Upper lobe of left lung (tissue), 6 donors: ENCODE results near the gene NKD2. TPM values are rescaled to one million over a fixed set of nuclear protein-coding genes. Genes with fewer than 3 reads are reported as not detected.

Experiments
- ATAC-seq, 2 donors: fragments of 200-7000 bp; cut with Tn5 transposase; one replicate each; pipeline ENCODE4 v1.9.1; 2022; ENCODE audit warnings: mild to moderate bottlenecking in 2 of 2, moderate library complexity in 2 of 2; ENCODE audit not compliant: low FRiP score in 2 of 2
- DNase-seq, 2 donors: peaks; one replicate each; pipeline ENCODE4 v3.0.0-alpha.2; 2019 to 2020
- H3K27ac ChIP-seq, 4 donors: fragments of 200-600 bp; sonication (generic); one replicate each; pipeline ENCODE4 v1.5.1; 2016 to 2019
- H3K27me3 ChIP-seq, 4 donors: fragments of 200-600 bp; sonication (generic); one replicate each; pipeline ENCODE4 v1.5.1; 2017 to 2019
- H3K36me3 ChIP-seq, 4 donors: fragments of 200-600 bp; sonication (generic); one replicate each; pipeline ENCODE4 v1.5.1; 2016 to 2019
- H3K4me1 ChIP-seq, 4 donors: fragments of 200-600 bp; sonication (generic); one replicate each; pipeline ENCODE4 v1.5.1; 2018 to 2019
- H3K4me3 ChIP-seq, 4 donors: fragments of 200-600 bp; sonication (generic); one replicate each; pipeline ENCODE4 v1.5.1; 2017 to 2019; ENCODE audit warnings: mild to moderate bottlenecking in 2 of 4, moderate library complexity in 1 of 4
- H3K9me3 ChIP-seq, 4 donors: fragments of 200-600 bp; sonication (generic); one replicate each; pipeline ENCODE4 v1.5.1; 2018 to 2019
- EP300 ChIP-seq, 4 donors: sonication (generic); formaldehyde crosslinking; IDR thresholded peaks; one replicate each; pipeline ENCODE4 v1.5.1; 2017; ENCODE audit warnings: antibody characterized with exemption in 4 of 4, control low read depth in 2 of 4
- POLR2A ChIP-seq, 4 donors: fragments of 450-650 bp; IDR thresholded peaks; one replicate each; pipeline ENCODE4 v1.5.1; 2016 to 2017; ENCODE audit warnings: antibody characterized with exemption in 4 of 4, mild to moderate bottlenecking in 2 of 4
- POLR2AphosphoS5 ChIP-seq, 2 donors: sonication (generic); formaldehyde crosslinking; IDR thresholded peaks; one replicate each; pipeline ENCODE4 v1.5.1; 2017; ENCODE audit warnings: antibody characterized with exemption in 2 of 2
- WGBS, 2 donors: methylation state at CpG; one replicate each; pipeline ENCODE4 v1.1.5; 2017 to 2018; 5-methylcytosine and 5-hydroxymethylcytosine counted together
- total RNA-seq, 6 donors: library from RNA; depleted of rRNA in 4 of 6; stranded (reverse); fragments of >200 nt in 4 of 6; gene quantifications; one replicate each; pipeline versions ENCODE4 v1.1.0 to v1.2.1, GENCODE V29; 2016 to 2021
- TF ChIP-seq, protein P1 (sequence below), 6 experiments: fragments of 450-650 bp in 4 of 6; fragments of 200-600 bp in 2 of 6; sonication (generic) in 2 of 6; IDR thresholded peaks; one replicate each; pipeline ENCODE4 v1.5.1; 2016 to 2019; ENCODE audit warnings: antibody characterized with exemption in 6 of 6
- donor health status: DM: no; HTN: no; CAD: no; lungs with moderate emphysema.
- donor health status: DM: no; HTN: yes; CAD: no; lungs with severe emphysema.

NKD2 gene
- total RNA-seq, 6 donors from 2014 or later: 8.9 to 126 (median 50.6) TPM

DNA sequence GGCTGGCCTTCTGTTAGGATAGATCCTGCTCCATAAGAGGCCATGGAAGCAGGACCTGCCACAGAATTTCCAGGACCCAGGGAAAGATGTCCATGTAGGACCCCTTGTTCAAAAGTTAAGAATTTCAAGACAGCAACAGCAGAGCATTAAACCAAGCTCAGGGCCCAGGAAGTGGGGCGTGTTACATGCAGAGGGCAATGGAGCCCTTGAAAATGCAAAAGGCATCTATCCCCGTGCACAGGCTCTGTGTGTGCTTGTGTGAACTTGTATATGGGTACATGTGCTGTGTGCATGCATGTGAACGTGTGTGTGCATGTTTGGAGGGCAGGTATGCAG lies 14.4 kb upstream of the NKD2 start:
- WGBS, 2 donors: 80 to 87% methylated on average over 3 of the region's 3 CpGs
- Histone ChIP-seq H3K36me3 (no peaks in the 10 kb centered on the region), H3K4me3 (no peak overlapping the region), H3K9me3 (no peaks in the 10 kb centered on the region), H3K4me1 (peaks cover 11 to 30% (median 17%) of the 10 kb centered on the region in 4 donors), H3K27me3 (no peaks in the 10 kb centered on the region), H3K27ac (peak overlapping the region in 2 of 4 donors; percentile 52 to 77)
- TF ChIP-seq POLR2AphosphoS5 (IDR thresholded peaks at IDR 0.05) (no peak), EP300 (IDR thresholded peaks at IDR 0.05) (no peak), POLR2A (IDR thresholded peaks at IDR 0.05) (no peak)
- TF ChIP-seq, protein P1, sequence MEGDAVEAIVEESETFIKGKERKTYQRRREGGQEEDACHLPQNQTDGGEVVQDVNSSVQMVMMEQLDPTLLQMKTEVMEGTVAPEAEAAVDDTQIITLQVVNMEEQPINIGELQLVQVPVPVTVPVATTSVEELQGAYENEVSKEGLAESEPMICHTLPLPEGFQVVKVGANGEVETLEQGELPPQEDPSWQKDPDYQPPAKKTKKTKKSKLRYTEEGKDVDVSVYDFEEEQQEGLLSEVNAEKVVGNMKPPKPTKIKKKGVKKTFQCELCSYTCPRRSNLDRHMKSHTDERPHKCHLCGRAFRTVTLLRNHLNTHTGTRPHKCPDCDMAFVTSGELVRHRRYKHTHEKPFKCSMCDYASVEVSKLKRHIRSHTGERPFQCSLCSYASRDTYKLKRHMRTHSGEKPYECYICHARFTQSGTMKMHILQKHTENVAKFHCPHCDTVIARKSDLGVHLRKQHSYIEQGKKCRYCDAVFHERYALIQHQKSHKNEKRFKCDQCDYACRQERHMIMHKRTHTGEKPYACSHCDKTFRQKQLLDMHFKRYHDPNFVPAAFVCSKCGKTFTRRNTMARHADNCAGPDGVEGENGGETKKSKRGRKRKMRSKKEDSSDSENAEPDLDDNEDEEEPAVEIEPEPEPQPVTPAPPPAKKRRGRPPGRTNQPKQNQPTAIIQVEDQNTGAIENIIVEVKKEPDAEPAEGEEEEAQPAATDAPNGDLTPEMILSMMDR (IDR thresholded peaks at IDR 0.05): no peak
- no peak for ATAC-seq
- DNase-seq: no peak

DNA sequence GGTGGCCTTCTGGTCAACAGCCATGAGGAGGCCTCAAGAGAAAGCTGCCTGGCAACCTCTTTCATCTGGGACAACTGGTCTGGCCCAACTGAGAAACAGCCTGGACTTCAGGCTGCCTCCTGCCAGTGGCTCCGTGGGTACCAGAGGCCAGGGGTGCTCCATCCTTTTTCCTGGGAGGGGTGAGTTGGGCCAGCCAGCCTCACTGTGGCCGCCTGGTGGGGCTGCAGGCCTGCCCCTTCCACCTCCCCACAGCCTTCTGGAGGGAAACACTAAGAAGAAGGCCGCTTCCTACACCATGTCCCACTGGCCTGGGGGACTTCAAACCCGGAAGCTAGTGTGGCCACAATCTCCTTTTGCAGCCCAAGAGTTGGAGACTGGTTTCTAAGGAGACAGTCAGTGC lies 13.8 kb upstream of the NKD2 start:
- Histone ChIP-seq H3K27ac (peak overlapping the region in 1 of 4 donors; percentile 77), H3K4me3 (no peak overlapping the region), H3K36me3 (no peaks in the 10 kb centered on the region), H3K4me1 (peaks cover 10 to 26% (median 14%) of the 10 kb centered on the region in 4 donors), H3K9me3 (no peaks in the 10 kb centered on the region), H3K27me3 (no peaks in the 10 kb centered on the region)
- ATAC-seq (no peak), DNase-seq (peak in 1 of 2 donors; percentile 46)
- TF ChIP-seq, protein P1 (IDR thresholded peaks at IDR 0.05): no peak
- TF ChIP-seq EP300 (IDR thresholded peaks at IDR 0.05): no peak
- TF ChIP-seq POLR2AphosphoS5 (IDR thresholded peaks at IDR 0.05): no peak
- 83 to 85% methylated on average over 4 of the region's 4 CpGs for WGBS, 2 donors

DNA sequence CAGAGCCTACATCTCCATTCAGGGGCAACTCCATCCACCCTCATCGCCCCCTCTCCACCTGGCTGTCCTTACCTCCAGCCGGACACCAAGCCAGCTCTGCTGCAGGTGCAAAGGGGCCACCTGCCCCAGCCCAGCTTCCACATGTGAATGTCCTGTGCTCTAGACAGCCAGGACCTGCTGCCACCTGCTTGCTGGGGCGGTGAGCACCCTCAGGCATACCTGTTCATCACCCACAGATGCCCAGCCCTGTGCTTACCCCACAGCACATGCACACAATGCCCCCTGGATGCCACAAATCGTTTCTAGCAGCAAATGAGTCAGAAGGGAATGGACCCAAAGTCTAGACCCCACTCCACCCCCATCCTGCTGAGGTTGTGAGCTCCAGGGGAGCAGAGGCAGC lies 13.3 kb upstream of the NKD2 start:
- Histone ChIP-seq H3K27me3 (no peaks in the 10 kb centered on the region), H3K4me1 (peaks cover 5 to 22% (median 10%) of the 10 kb centered on the region in 4 donors), H3K36me3 (no peaks in the 10 kb centered on the region), H3K9me3 (no peaks in the 10 kb centered on the region), H3K27ac (peak overlapping the region in 1 of 4 donors; percentile 77), H3K4me3 (no peak overlapping the region)
- TF ChIP-seq POLR2A (IDR thresholded peaks at IDR 0.05) (no peak), EP300 (IDR thresholded peaks at IDR 0.05) (no peak), POLR2AphosphoS5 (IDR thresholded peaks at IDR 0.05) (no peak)
- TF ChIP-seq, protein P1 (IDR thresholded peaks at IDR 0.05): no peak
- ATAC-seq (no peak), DNase-seq (no peak)
- 85% methylated on average over 4 of the region's 4 CpGs; no CpG with 5 or more reads in 1 of the 2 donors for WGBS, 2 donors

DNA sequence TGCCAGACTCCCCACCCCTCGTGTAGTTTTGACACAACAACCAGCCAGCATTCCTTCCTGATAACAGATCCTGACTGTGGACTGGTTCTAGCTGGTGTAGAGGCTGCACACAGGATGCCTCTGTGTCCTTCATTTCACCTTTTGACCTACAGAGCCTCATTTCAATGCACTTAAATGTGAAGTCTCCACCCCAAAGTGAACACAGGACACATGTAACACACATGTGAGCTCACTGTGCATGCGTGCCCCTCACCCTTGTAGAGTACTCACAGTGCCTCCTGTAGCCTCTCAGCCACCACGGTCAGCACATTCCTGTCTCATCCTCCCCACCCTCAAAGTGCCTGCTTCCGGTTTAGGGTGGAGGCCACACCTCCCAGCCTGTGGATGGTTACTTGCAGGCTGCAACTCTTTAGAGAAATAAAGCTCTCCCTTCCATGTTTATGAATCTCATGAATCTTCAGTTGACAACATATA lies 11.6 kb upstream of the NKD2 start:
- DNase-seq: peak in 1 of 2 donors; percentile 21
- TF ChIP-seq, protein P1 (IDR thresholded peaks at IDR 0.05): no peak
- TF ChIP-seq EP300 (IDR thresholded peaks at IDR 0.05) (no peak), POLR2AphosphoS5 (IDR thresholded peaks at IDR 0.05) (peak; percentile 24 to 74), POLR2A (IDR thresholded peaks at IDR 0.05) (no peak)
- ATAC-seq: peak; percentile 17 to 28
- 17 to 23% methylated on average over 4 of the region's 4 CpGs for WGBS, 2 donors
- Histone ChIP-seq H3K27me3 (no peaks in the 10 kb centered on the region), H3K4me1 (peaks cover 0 to 11% (median 8%) of the 10 kb centered on the region in 4 donors), H3K4me3 (no peak overlapping the region), H3K9me3 (no peaks in the 10 kb centered on the region), H3K36me3 (no peaks in the 10 kb centered on the region), H3K27ac (peak overlapping the region in 3 of 4 donors; percentile 29 to 77 (median 43))

DNA sequence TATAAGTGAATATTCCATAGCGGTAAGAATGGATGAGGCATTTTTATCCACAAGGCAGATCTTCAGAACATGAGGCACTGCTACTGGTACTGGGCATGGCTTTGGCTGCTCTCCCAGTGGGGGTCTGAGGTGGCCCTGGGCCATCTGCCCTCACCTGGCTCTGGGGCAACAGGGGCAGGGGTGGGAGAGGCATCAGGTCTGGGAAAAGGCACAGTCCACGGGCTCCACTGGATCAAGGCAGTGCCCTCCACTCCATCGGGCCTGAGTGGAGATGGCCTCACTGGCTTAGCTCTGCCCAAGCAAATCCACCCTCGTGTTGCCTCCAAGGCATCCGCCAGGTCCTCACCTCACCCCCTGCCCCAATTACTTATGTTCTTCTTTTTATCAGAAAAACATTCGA lies 10.9 kb upstream of the NKD2 start:
- no peak for TF ChIP-seq EP300 (IDR thresholded peaks at IDR 0.05)
- TF ChIP-seq, protein P1 (IDR thresholded peaks at IDR 0.05): no peak
- no peak for TF ChIP-seq POLR2A (IDR thresholded peaks at IDR 0.05)
- TF ChIP-seq POLR2AphosphoS5 (IDR thresholded peaks at IDR 0.05): no peak
- H3K27ac ChIP-seq: peak overlapping the region; percentile 7 to 77 (median 73)
- H3K9me3 ChIP-seq: no peaks in the 10 kb centered on the region

More for the DNA sequence above, 10.9 kb upstream of the NKD2 start:
- WGBS, 2 donors: 76 to 91% methylated on average over 6 of the region's 6 CpGs
- ATAC-seq (no peak), DNase-seq (no peak)
- Histone ChIP-seq H3K27me3 (no peaks in the 10 kb centered on the region), H3K4me3 (no peak overlapping the region), H3K4me1 (peaks cover 0 to 11% (median 8%) of the 10 kb centered on the region in 4 donors), H3K36me3 (no peaks in the 10 kb centered on the region)
